ENCODE data around the gene CDH8.
"Not testable (repeated sequence)": the region's sequence is repeated elsewhere in the genome, so short reads cannot be mapped to it uniquely, and the experiment has no call there.

The CDH8 gene

GRCh38 chr16:61937646-61938045 is 98.6 kb downstream of the CDH8 start:
- TF ChIP-seq CTCF (IDR thresholded peaks at IDR 0.05; ENCODE audit: low read depth, low read length), result no peak
- no peak overlapping the region for H3K4me3 ChIP-seq (ENCODE audit: low read depth, low read length)

DNA sequence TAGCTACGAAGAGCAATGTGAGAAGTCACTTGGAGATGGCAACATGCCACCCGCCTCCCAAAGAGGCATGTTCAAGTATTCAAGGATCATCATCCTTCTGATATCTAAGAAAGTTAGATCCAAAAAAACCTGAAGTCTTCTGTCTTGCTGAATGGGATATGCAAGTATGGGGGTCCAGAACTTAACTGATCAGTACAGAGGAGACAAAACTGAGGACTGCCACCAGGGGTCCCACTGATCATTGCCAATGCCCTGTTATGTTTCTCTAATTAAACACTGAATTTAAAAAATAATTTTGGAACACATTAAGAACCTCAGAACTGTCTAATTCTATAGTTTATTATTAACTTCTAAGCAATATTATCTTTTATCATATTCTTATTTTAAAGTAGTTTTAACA is 99.7 kb downstream of the CDH8 start:
- no peak for TF ChIP-seq CTCF (IDR thresholded peaks at IDR 0.05; ENCODE audit: low read depth, low read length)
- no peak overlapping the region for H3K4me3 ChIP-seq (ENCODE audit: low read depth, low read length)

DNA sequence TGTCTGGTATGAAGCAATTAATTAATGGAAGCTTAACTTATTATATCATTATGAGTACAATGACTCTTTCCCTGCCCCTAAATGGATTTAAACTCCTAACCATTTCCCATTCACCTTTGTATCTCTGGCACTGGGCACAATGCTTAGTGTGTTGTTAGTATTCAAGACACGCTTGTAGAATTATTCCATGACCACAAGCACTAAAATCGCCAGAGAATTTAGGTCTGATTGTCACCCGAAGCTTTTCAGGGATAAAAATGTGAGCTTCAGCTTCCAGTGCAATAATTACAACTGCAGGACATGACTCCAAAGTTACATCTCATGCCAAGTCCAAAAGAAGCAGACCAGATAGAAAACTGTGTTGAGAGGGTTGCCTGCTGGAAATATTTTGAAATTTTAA is 101.6 kb downstream of the CDH8 start:
- no peak overlapping the region for H3K4me3 ChIP-seq (ENCODE audit: low read depth, low read length)
- TF ChIP-seq CTCF (IDR thresholded peaks at IDR 0.05; ENCODE audit: low read depth, low read length), result no peak

- TF ChIP-seq CTCF (IDR thresholded peaks at IDR 0.05; ENCODE audit: low read depth, low read length), result no peak
- no peak overlapping the region for H3K4me3 ChIP-seq (ENCODE audit: low read depth, low read length)
Observed at GRCh38 chr16:61929776-61930175, 106.5 kb downstream of the CDH8 start.

DNA sequence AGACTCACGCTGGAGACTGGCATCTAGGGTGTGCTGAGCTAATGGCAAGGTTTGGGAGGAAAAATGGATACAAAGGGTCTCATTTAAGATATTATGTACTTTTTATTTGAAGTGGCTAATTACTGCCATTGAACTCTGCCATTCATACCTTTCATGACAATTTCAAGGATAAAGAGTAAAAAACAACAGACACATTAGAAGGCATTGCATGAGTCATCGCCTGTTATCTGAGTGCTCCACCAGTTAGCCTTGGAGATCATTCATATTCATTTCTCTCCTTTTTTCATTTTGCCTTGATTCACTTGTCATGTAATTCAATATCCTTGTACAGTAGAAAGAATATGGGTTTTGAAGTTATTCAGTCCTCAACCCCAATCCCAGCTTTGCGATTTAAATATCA is 109.5 kb downstream of the CDH8 start:
- no peak for TF ChIP-seq CTCF (IDR thresholded peaks at IDR 0.05; ENCODE audit: low read depth, low read length)

GRCh38 chr16:61923629-61924028 is 112.6 kb downstream of the CDH8 start:
- no peak for TF ChIP-seq CTCF (IDR thresholded peaks at IDR 0.05; ENCODE audit: low read depth, low read length)

More for the DNA sequence above, 109.5 kb downstream of the CDH8 start:
- H3K4me3 ChIP-seq (ENCODE audit: low read depth, low read length), result no peak overlapping the region

GRCh38 chr16:61921373-61921772 is 114.9 kb downstream of the CDH8 start:
- no peak overlapping the region for H3K4me3 ChIP-seq (ENCODE audit: low read depth, low read length)
- TF ChIP-seq CTCF (IDR thresholded peaks at IDR 0.05; ENCODE audit: low read depth, low read length), result no peak

More at GRCh38 chr16:61923629-61924028, 112.6 kb downstream of the CDH8 start:
- H3K4me3 ChIP-seq (ENCODE audit: low read depth, low read length), result no peak overlapping the region

DNA sequence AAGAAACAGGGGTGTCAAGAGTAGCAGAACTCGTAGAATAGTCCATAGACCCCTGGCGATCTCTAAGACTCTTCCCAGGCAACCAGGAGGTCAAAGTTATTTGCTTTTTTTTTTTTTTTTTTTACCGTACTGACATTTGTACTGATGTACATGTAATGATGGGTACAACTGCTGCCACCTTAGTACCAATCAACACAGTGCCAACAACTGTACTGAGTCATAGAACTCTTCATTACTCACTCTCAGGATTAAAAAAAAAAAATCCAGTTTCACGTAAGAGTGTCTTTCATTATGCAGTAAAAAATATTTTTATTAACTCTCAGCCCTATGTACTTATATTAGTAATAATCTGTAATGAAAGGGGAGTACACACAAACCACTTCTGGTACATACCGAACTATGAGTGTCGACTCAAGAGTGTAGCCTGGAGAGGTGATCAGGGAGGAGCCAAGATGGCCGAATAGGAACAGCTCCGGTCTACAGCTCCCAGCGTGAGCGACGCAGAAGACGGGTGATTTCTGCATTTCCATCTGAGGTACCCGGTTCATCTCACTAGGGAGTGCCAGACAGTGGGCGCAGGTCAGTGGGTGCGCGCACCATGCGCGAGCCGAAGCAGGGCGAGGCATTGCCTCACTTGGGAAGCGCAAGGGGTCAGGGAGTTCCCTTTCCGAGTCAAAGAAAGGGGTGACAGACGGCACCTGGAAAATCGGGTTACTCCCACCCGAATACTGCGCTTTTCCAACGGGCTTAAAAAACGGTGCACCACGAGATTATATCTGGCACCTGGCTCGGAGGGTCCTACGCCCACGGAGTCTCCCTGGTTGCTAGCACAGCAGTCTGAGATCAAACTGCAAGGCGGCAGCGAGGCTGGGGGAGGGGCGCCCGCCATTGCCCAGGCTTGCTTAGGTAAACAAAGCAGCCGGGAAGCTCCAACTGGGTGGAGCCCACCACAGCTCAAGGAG is 118.1 kb downstream of the CDH8 start:
- H3K4me3 ChIP-seq (ENCODE audit: low read depth, low read length), result not testable (repeated sequence)
